ENCODE results near the gene PKHD1. TPM values are rescaled to one million over a fixed set of nuclear protein-coding genes. Genes with fewer than 3 reads are reported as not detected.

PKHD1 gene
- total and polyA plus RNA-seq, 2 of the 8 experiments (the other 6 are each of a cell fraction or from before 2014, with no cell fraction given), result 0.06 to 0.09 TPM

DNA sequence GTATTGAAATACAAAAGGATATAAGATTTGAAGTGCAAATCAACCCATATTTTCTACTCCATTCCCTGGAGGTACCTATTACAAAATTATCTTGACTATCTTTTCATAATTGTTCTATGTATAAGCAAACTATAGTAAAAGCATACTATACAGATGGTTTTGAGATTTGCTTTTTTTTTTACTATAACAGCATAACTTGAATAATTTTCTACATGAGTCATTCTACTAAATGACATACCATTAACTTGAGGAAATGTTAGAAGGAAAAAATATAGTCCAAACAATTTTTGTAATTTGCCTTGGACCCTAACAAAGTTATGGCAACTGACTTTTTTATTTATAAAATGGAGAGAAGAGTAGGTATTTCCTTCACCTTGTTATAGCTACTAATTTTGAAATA, 472.7 kb downstream of the PKHD1 start:
- H2BK15ac ChIP-seq (ENCODE audit: low read length), result no peak overlapping the region
- no peaks in the 10 kb centered on the region for H3K27me3 ChIP-seq (replicated peaks in 1 of 4; ENCODE audit: control insufficient read depth in 3 of 4, extremely low read depth in 1 of 4, insufficient read depth in 3 of 4, low read length in 3 of 4)
- TF ChIP-seq KDM4A (IDR thresholded peaks at IDR 0.05; ENCODE audit: low read depth, low read length, severe bottlenecking) (no peak), RNF2 (IDR thresholded peaks at IDR 0.05; ENCODE audit: borderline replicate concordance, low read depth, low read length, missing control alignments, poor library complexity, severe bottlenecking) (no peak), RXRA (IDR thresholded peaks at IDR 0.05; ENCODE audit: insufficient read depth, low read depth, low read length) (no peak), SP4 (IDR thresholded peaks at IDR 0.05; ENCODE audit: low read length) (no peak), SUZ12 (IDR thresholded peaks at IDR 0.05; ENCODE audit: low read length) (no peak), SIRT6 (IDR thresholded peaks at IDR 0.05; ENCODE audit: low read length) (no peak), GTF2F1 (IDR thresholded peaks at IDR 0.05; ENCODE audit: borderline replicate concordance, low read depth, low read length) (no peak)
- TF ChIP-seq, protein P1, sequence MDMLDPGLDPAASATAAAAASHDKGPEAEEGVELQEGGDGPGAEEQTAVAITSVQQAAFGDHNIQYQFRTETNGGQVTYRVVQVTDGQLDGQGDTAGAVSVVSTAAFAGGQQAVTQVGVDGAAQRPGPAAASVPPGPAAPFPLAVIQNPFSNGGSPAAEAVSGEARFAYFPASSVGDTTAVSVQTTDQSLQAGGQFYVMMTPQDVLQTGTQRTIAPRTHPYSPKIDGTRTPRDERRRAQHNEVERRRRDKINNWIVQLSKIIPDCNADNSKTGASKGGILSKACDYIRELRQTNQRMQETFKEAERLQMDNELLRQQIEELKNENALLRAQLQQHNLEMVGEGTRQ (IDR thresholded peaks at IDR 0.05; ENCODE audit: low read length), result no peak
- H3K9ac ChIP-seq (replicated peaks in 1 of 4; ENCODE audit: extremely low read depth in 1 of 4, low read depth in 3 of 4, low read length in 3 of 4), result no peak overlapping the region
- H3K18ac ChIP-seq (ENCODE audit: extremely low read depth, low read length), result no peak overlapping the region
- H2BK20ac ChIP-seq (ENCODE audit: low read length), result no peak overlapping the region
- H4K8ac ChIP-seq (ENCODE audit: extremely low read depth, insufficient read depth, low read length), result no peak overlapping the region
- no peak overlapping the region for H3K4ac ChIP-seq (replicated peaks; ENCODE audit: insufficient read length, low read depth, low read length)
- H2BK12ac ChIP-seq (ENCODE audit: low read depth, low read length), result no peak overlapping the region
- no peaks in the 10 kb centered on the region for H4K20me1 ChIP-seq (replicated peaks in 1 of 2; ENCODE audit: control insufficient read depth in 1 of 2, insufficient read depth in 2 of 2, low read length in 2 of 2)
- no peak overlapping the region for H3K14ac ChIP-seq (ENCODE audit: insufficient read length)
- POLR2A ChIA-PET (ENCODE audit: partially characterized antibody), result no interaction called here
- no peaks in the 10 kb centered on the region for H3K9me3 ChIP-seq (ENCODE audit: insufficient read depth in 2 of 2, low read depth in 1 of 2, low read length in 1 of 2)
- H3K23ac ChIP-seq (ENCODE audit: insufficient read length), result no peak overlapping the region
- no peaks in the 10 kb centered on the region for H3K23me2 ChIP-seq (ENCODE audit: low read depth, low read length)
- no peaks in the 10 kb centered on the region; a peak in 1 of 7 replicates for H3K4me1 ChIP-seq (replicated peaks in 1 of 4; ENCODE audit: control insufficient read depth in 3 of 4, insufficient read depth in 4 of 4, low read length in 3 of 4)
- no peaks in the 10 kb centered on the region for H3K79me2 ChIP-seq (ENCODE audit: control insufficient read depth in 1 of 2, insufficient read depth in 2 of 2, low read length in 2 of 2)
- no peak overlapping the region for H2AK5ac ChIP-seq (ENCODE audit: low read depth, low read length)
- no peak overlapping the region for H3K27ac ChIP-seq (ENCODE audit: low read depth, low read length)
- no peak overlapping the region for H3K4me3 ChIP-seq (ENCODE audit: extremely low read depth in 1 of 4, insufficient read depth in 2 of 4, low read depth in 3 of 4, low read length in 4 of 4)
- H3K36me3 ChIP-seq (ENCODE audit: control insufficient read depth in 2 of 4, insufficient read depth in 4 of 4, low read length in 3 of 4), result no peaks in the 10 kb centered on the region
- H3K4me2 ChIP-seq (ENCODE audit: insufficient read depth in 1 of 2, low read depth in 2 of 2, low read length in 2 of 2), result no peak overlapping the region
- no peak overlapping the region for H3K56ac ChIP-seq (replicated peaks; ENCODE audit: insufficient read length, low read depth, low read length)
- H4K91ac ChIP-seq (replicated peaks; ENCODE audit: insufficient read length, low read length), result no peak overlapping the region
- H2BK120ac ChIP-seq (replicated peaks; ENCODE audit: low read depth, low read length), result no peak overlapping the region
- DNase-seq (ENCODE audit: low read depth in 1 of 2, low spot score in 2 of 2), result no peak
- FAIRE-seq, result no peak
- H2AFZ ChIP-seq (ENCODE audit: low read length), result no peak overlapping the region
- no peak overlapping the region for H4K5ac ChIP-seq (ENCODE audit: insufficient read length, low read depth, low read length)
- H3K79me1 ChIP-seq (ENCODE audit: low read depth, low read length), result no peaks in the 10 kb centered on the region
- H2BK5ac ChIP-seq (ENCODE audit: low read depth, low read length), result no peak overlapping the region
- CTCF ChIA-PET (ENCODE audit: partially characterized antibody), result no interaction called here

All from H1 (cell line).